ENCODE results near the gene TBC1D7. TPM values are rescaled to one million over a fixed set of nuclear protein-coding genes. Genes with fewer than 3 reads are reported as not detected.

TBC1D7 gene
- 34.9 and 44.8 TPM in 2 replicates for total RNA-seq

DNA sequence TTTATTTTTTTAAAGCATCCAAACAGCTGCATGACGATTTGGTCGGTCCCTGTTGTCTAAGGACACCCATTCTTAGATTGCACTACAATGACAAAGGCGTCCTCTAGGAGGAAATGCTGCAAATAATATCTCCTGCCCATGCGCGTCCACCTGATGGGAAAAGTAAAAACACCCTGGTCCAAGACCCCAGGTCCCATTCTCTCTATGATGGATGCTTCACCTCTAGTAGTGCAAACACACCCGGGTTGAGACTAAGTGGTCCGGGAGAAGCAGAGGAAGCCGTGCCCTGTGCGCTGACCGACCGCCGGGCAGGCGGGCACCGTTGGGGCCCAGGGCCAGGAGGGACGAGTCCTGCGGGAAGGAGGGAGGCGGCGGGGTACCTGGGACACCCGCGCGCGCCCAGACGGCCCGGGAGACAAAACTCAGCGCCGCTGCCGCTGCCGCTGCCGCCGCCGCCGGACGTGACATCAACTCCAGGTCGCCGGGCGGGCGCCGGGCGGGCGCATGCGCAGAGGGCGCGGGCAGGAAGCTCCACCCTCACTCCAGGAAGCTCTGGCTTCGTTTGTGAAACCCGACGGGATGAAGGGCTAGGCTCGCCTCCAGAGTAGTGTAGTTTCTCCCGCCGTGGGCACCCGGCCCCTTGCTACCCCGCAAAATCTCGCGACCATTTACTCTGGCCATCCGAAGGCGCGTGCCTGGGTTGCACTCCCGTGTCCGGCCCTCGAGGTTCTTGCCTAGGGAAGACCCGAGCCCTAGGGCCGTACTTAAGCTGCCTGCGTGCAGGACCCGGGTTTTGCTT, at the start of gene TBC1D7:
TBC1D7 (minus strand) TSS at position 462 of the 799 bp plus-strand sequence. CDS start 1,639 bp downstream, outside the sequence.

Other genes starting within 250 kb of the TBC1D7 start
- 33.8 and 41.4 TPM in 2 replicates for gene GFOD1, start 159.1 kb upstream of the TBC1D7 start, total RNA-seq
- gene SIRT5, start 246.1 kb upstream of the TBC1D7 start, total RNA-seq = 13.7 and 17.5 TPM in 2 replicates